Uterus (tissue), 2 donors: Measurements from ENCODE around the gene SYN1.

Experiments used
- POLR2A ChIP-seq, 2 donors: fragments of 450-650 bp; IDR thresholded peaks; one replicate each; pipeline ENCODE4 v1.6.1; 2016; ENCODE audit warnings: antibody characterized with exemption in 2 of 2, mild to moderate bottlenecking in 1 of 2, moderate library complexity in 1 of 2
- TF ChIP-seq, protein P1 (sequence below), 4 experiments: fragments of 200-600 bp in 2 of 4; fragments of 450-650 bp in 2 of 4; sonication (generic) in 2 of 4; IDR thresholded peaks; one replicate each; pipeline ENCODE4 v1.5.1; 2016 to 2019; ENCODE audit warnings: antibody characterized with exemption in 4 of 4, mild to moderate bottlenecking in 2 of 4, moderate library complexity in 1 of 4

- TF ChIP-seq, protein P1, sequence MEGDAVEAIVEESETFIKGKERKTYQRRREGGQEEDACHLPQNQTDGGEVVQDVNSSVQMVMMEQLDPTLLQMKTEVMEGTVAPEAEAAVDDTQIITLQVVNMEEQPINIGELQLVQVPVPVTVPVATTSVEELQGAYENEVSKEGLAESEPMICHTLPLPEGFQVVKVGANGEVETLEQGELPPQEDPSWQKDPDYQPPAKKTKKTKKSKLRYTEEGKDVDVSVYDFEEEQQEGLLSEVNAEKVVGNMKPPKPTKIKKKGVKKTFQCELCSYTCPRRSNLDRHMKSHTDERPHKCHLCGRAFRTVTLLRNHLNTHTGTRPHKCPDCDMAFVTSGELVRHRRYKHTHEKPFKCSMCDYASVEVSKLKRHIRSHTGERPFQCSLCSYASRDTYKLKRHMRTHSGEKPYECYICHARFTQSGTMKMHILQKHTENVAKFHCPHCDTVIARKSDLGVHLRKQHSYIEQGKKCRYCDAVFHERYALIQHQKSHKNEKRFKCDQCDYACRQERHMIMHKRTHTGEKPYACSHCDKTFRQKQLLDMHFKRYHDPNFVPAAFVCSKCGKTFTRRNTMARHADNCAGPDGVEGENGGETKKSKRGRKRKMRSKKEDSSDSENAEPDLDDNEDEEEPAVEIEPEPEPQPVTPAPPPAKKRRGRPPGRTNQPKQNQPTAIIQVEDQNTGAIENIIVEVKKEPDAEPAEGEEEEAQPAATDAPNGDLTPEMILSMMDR (IDR thresholded peaks at IDR 0.05) = no peak
- TF ChIP-seq POLR2A (IDR thresholded peaks at IDR 0.05) = no peak
These were observed 34.4 kb downstream of the SYN1 start for GRCh38 chrX:47585273-47585672.
